Left ventricle myocardium inferior (tissue), 1 donor: Measurements from ENCODE around the gene MOB1A. TPM values are rescaled to one million over a fixed set of nuclear protein-coding genes. Genes with fewer than 3 reads are reported as not detected.
A peak's percentile ranks its signal among the peaks of the same experiment; 100 is the strongest.

Source experiments
- DNase-seq: peaks from one replicate; pipeline ENCODE4 v3.0.0-alpha.2; 2020
- H3K27ac ChIP-seq: fragments of 200-600 bp; replicated peaks from 2 replicates; pipeline ENCODE4 v1.8.0; 2021
- H3K27me3 ChIP-seq: fragments of 200-600 bp; 2 replicates; pipeline ENCODE4 v1.8.0; 2021; ENCODE audit warnings: low read depth
- H3K36me3 ChIP-seq: fragments of 200-600 bp; 2 replicates; pipeline ENCODE4 v1.8.0; 2021
- H3K4me1 ChIP-seq: fragments of 200-600 bp; 2 replicates; pipeline ENCODE4 v1.8.0; 2021
- H3K4me3 ChIP-seq: fragments of 200-600 bp; 2 replicates; pipeline ENCODE4 v1.8.0; 2021; ENCODE audit warnings: mild to moderate bottlenecking, moderate library complexity
- H3K9me3 ChIP-seq: fragments of 200-600 bp; replicated peaks from 2 replicates; pipeline ENCODE4 v1.8.0; 2021
- CTCF ChIP-seq: fragments of 200-600 bp; IDR thresholded peaks from 2 replicates; pipeline ENCODE4 v1.8.0; 2021; ENCODE audit warnings: antibody characterized with exemption, mild to moderate bottlenecking, borderline replicate concordance
- intact Hi-C: fragments of 100-400 bp; cut with micrococcal nuclease; formaldehyde crosslinking; loops from one replicate; pipeline ENCODE4 v1.11.0; 2022
- total RNA-seq: library from RNA; stranded (reverse); fragmentation: NEBNext Ultra II Directional; extraction: Animal tissue kit (Norgen Biotek cat#: 25700); gene quantifications from one replicate; pipeline ENCODE4 v1.2.1, GENCODE V29; 2021
- donor health status: DM: no; HTN: yes; CAD: no; lungs with severe emphysema.

MOB1A gene
- total RNA-seq, 1 donor from 2014 or later = 54.9 TPM

GRCh38 chr2:74223941-74224770 lies 45.5 kb upstream of the MOB1A start:
- Histone ChIP-seq H3K27ac (peak overlapping the region; percentile 5), H3K4me3 (no peak overlapping the region), H3K36me3 (peaks cover 5% of the 10 kb centered on the region), H3K27me3 (no peaks in the 10 kb centered on the region), H3K9me3 (no peaks in the 10 kb centered on the region), H3K4me1 (peaks cover 25% of the 10 kb centered on the region)
- intact Hi-C loops = no loop called here
- no peak for TF ChIP-seq CTCF
- no peak for DNase-seq

GRCh38 chr2:74222300-74222650 lies 43.6 kb upstream of the MOB1A start:
- H3K36me3 ChIP-seq = peaks cover 9% of the 10 kb centered on the region
- H3K9me3 ChIP-seq = no peaks in the 10 kb centered on the region
- no peaks in the 10 kb centered on the region for H3K27me3 ChIP-seq
- no peak overlapping the region for H3K27ac ChIP-seq
- H3K4me3 ChIP-seq = no peak overlapping the region
- DNase-seq = no peak
- H3K4me1 ChIP-seq = peaks cover 16% of the 10 kb centered on the region
- no peak for TF ChIP-seq CTCF
- intact Hi-C loops = no loop called here

GRCh38 chr2:74221604-74222299 lies 43.1 kb upstream of the MOB1A start:
- no peak overlapping the region for H3K4me3 ChIP-seq
- H3K4me1 ChIP-seq = peaks cover 11% of the 10 kb centered on the region
- H3K9me3 ChIP-seq = no peaks in the 10 kb centered on the region
- intact Hi-C loops = no loop called here
- no peak overlapping the region for H3K27ac ChIP-seq
- peaks cover 14% of the 10 kb centered on the region for H3K36me3 ChIP-seq
- no peak for TF ChIP-seq CTCF
- no peaks in the 10 kb centered on the region for H3K27me3 ChIP-seq
- DNase-seq = no peak

- H3K4me1 ChIP-seq = peaks cover 7% of the 10 kb centered on the region
- intact Hi-C loops = no loop called here
- no peak overlapping the region for H3K4me3 ChIP-seq
- no peak for TF ChIP-seq CTCF
- no peak overlapping the region for H3K27ac ChIP-seq
- no peaks in the 10 kb centered on the region for H3K27me3 ChIP-seq
- no peak for DNase-seq
- no peaks in the 10 kb centered on the region for H3K9me3 ChIP-seq
- H3K36me3 ChIP-seq = peaks cover 21% of the 10 kb centered on the region
Observed at GRCh38 chr2:74221091-74221490, 42.4 kb upstream of the MOB1A start.

- peaks cover 25% of the 10 kb centered on the region for H3K36me3 ChIP-seq
- no peak overlapping the region for H3K27ac ChIP-seq
- TF ChIP-seq CTCF = no peak
- no peak for DNase-seq
- no peak overlapping the region for H3K4me3 ChIP-seq
- no peaks in the 10 kb centered on the region for H3K27me3 ChIP-seq
- intact Hi-C loops = no loop called here
- no peaks in the 10 kb centered on the region for H3K4me1 ChIP-seq
- no peaks in the 10 kb centered on the region for H3K9me3 ChIP-seq
Observed at GRCh38 chr2:74219846-74220486, 41.3 kb upstream of the MOB1A start.
